ENCODE results near the gene PCP2.

DNA sequence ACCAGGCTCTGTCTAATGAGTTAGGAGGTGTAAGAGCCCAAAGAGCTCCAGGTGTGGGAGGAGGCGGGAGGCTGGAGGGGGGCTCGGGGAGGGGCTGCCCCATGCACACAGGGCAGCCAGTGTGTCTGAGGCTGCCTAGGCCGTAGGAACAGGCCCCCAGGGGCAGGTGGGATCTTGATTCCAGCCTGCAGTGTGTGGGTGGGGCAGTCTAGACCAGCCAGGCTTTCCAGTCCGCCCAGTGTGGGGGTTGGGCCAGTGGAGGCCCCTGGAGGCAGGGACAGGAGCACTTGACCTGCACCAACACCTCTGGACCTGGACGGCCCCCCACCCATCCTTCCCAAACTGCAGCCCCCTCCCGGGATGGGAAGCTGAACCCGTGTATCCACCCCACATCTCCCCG lies 43.3 kb downstream of the PCP2 start:
- TF ChIP-seq FOXK2 (IDR thresholded peaks at IDR 0.05) (no peak), ZNF384 (IDR thresholded peaks at IDR 0.05) (no peak), BHLHE40 (IDR thresholded peaks at IDR 0.05; ENCODE audit: borderline replicate concordance) (no peak)
